ENCODE results near the gene ACSBG1. TPM values are rescaled to one million over a fixed set of nuclear protein-coding genes. Genes with fewer than 3 reads are reported as not detected.

The ACSBG1 gene
- total RNA-seq, 1 donor from 2014 or later: 0.52 TPM

DNA sequence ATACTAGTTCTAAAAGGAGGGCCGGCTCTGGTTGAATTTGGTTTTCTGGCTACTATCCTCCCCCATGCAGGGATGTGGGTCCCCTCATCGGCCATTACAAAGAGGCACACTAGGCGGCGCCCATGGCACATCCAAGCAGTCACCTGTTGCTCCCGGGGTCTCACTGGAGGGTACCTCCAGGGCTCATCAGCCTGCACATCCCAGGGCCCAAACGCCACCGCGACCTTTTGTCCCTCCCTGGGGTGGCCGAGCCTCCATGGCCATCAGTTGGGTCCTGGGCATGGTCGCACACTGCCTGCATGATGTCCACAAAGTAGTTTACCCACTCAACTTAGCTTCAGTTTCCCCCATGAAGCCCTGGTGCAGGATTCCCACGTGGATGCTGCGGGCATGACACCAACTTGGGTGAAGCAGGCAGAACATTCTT lies 56.9 kb downstream of the ACSBG1 start:
- intact Hi-C loops (cut with micrococcal nuclease): loop anchor here (2.0 kb wide), 1 partner anchor 63 kb away; no protein-coding TSS in a partner anchor
- no peak overlapping the region for H3K27ac Mint-ChIP-seq
- no peak for DNase-seq (ENCODE audit: low spot score)
- no peaks in the 10 kb centered on the region for H3K27me3 Mint-ChIP-seq (ENCODE audit: insufficient read depth)
- H3K9me3 Mint-ChIP-seq: no peaks in the 10 kb centered on the region
- H3K36me3 Mint-ChIP-seq (ENCODE audit: low read depth): peaks cover 12% of the 10 kb centered on the region
- H3K4me1 Mint-ChIP-seq (ENCODE audit: low read depth): peaks cover 24% of the 10 kb centered on the region
- H3K4me3 Mint-ChIP-seq: no peak overlapping the region

GRCh38 chr15:78175330-78175729 lies 59.0 kb downstream of the ACSBG1 start:
- peaks cover 38% of the 10 kb centered on the region for H3K4me1 Mint-ChIP-seq (ENCODE audit: low read depth)
- no peaks in the 10 kb centered on the region for H3K27me3 Mint-ChIP-seq (ENCODE audit: insufficient read depth)
- peaks cover 26% of the 10 kb centered on the region for H3K36me3 Mint-ChIP-seq (ENCODE audit: low read depth)
- no peaks in the 10 kb centered on the region for H3K9me3 Mint-ChIP-seq
- peak overlapping the region; percentile 32 for H3K27ac Mint-ChIP-seq
- intact Hi-C loops (cut with micrococcal nuclease): no loop called here
- no peak for DNase-seq (ENCODE audit: low spot score)
- H3K4me3 Mint-ChIP-seq: no peak overlapping the region

- DNase-seq (ENCODE audit: low spot score): no peak
- Mint-ChIP-seq H3K27me3 (ENCODE audit: insufficient read depth) (no peaks in the 10 kb centered on the region), H3K27ac (no peak overlapping the region), H3K4me1 (ENCODE audit: low read depth) (peaks cover 40% of the 10 kb centered on the region), H3K36me3 (ENCODE audit: low read depth) (peaks cover 33% of the 10 kb centered on the region), H3K4me3 (no peak overlapping the region), H3K9me3 (no peaks in the 10 kb centered on the region)
- intact Hi-C loops (cut with micrococcal nuclease): no loop called here
Measured at GRCh38 chr15:78174401-78174800, 60.0 kb downstream of the ACSBG1 start.

DNA sequence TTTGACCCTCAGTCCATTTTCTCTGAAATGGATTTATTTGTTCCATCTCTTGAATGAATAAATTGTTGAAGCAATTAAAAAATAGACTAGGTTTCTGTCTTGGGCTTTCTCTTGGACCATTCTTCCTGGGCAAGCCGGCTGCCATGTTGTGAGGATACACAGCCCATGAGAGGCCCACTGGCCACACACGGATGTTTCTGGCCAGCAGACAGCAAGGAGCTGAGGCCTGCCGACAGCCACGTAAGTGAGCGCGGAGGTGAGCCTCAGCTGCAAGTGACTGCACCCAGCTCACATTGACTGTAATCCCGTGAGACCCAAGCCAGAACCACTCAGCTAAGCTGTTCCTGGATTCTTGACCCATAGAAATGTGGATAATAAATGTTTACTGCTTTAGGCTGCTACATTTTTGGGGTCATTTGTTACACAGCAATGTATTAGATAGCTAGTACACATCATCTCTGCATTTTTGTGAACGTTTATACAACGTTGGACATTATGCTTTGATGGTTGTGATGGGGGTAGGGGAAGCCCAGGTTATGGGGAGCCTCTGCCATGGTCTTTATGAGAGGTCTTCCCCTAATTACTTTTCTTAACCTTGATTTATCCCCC lies 62.4 kb downstream of the ACSBG1 start:
- Mint-ChIP-seq H3K27ac (no peak overlapping the region), H3K27me3 (ENCODE audit: insufficient read depth) (no peaks in the 10 kb centered on the region), H3K4me3 (no peak overlapping the region), H3K36me3 (ENCODE audit: low read depth) (peaks cover 51% of the 10 kb centered on the region), H3K9me3 (no peaks in the 10 kb centered on the region), H3K4me1 (ENCODE audit: low read depth) (peaks cover 61% of the 10 kb centered on the region)
- DNase-seq (ENCODE audit: low spot score): no peak
- intact Hi-C loops (cut with micrococcal nuclease): loop anchor here (1.0 kb wide), 1 partner anchor 54 kb away; no protein-coding TSS in a partner anchor

DNA sequence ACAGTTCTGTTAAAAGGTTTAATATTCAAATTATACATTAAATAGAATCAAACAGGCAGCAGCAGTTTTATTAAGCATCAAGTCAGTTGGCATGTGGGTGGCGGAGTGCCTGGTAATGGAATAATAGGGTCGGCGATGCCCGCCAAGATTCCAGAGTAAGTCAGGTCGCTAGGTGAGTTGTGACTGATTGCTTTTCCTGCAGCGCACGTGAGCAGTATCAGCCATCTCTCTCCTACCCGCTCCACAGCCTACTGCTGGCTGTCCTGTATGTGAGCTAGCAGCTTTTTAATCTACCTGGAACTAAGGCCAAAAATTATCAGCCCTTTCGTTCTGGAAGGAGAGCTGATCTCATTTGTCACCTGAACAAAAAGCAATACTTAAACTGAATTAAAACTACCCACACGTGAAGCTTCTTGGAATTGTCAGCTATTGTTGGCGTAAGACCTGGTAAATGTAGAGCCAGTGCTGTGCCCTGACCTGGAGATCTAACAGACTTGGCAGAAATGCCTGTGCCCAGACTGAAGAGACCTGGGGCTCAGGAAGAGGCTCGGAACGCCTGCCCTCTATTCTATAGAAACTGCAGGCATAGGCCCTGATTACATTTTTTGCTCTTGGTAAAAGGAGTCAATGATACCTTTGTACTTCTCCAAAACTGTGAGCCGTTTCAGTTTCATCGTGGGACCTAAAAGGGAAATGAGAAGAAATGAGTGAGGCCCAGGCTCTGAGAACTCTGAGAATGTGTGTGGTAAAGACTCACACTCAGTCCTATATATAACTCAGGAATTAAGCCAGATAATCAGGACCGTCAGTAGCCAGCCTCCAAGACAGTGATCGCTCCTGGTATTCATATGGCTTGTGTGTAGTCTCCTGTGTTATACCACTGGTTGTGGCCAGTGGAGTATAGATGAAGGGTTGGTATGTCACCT lies 63.3 kb downstream of the ACSBG1 start:
- H3K4me1 Mint-ChIP-seq (ENCODE audit: low read depth): peaks cover 63% of the 10 kb centered on the region

DNA sequence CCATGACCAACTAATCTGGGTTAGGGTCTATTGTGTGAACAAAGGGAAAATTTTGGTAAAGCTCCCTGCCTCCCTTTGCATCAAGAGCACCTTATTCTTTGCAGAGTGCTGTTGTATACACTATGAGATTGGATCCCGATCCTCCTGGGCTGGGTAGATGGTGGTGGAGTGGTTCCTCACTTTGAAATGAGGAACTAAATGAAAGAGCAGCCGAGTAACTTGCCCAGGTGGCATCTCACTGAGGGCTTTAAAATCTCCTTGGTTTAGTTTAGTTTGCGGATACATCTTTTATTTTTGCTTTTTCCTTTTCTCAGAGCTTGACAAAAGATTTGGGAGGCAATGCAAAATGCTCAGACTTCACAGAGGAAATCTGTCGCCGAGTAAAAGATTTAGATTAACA lies 65.8 kb downstream of the ACSBG1 start:
- peaks cover 67% of the 10 kb centered on the region for H3K36me3 Mint-ChIP-seq (ENCODE audit: low read depth)
- intact Hi-C loops (cut with micrococcal nuclease): loop anchor here (5.0 kb wide), 1 partner anchor 36 kb away; the partner anchor contains the start of gene CIB2
- no peak overlapping the region for H3K27ac Mint-ChIP-seq
- H3K4me3 Mint-ChIP-seq: no peak overlapping the region
- no peak for DNase-seq (ENCODE audit: low spot score)
- no peaks in the 10 kb centered on the region for H3K9me3 Mint-ChIP-seq
- H3K27me3 Mint-ChIP-seq (ENCODE audit: insufficient read depth): no peaks in the 10 kb centered on the region
- H3K4me1 Mint-ChIP-seq (ENCODE audit: low read depth): peaks cover 54% of the 10 kb centered on the region

More for the DNA sequence above, 63.3 kb downstream of the ACSBG1 start:
- Mint-ChIP-seq H3K9me3 (no peaks in the 10 kb centered on the region), H3K27me3 (ENCODE audit: insufficient read depth) (no peaks in the 10 kb centered on the region), H3K27ac (peak overlapping the region; percentile 61), H3K4me3 (no peak overlapping the region), H3K36me3 (ENCODE audit: low read depth) (peaks cover 57% of the 10 kb centered on the region)
- DNase-seq (ENCODE audit: low spot score): no peak
- intact Hi-C loops (cut with micrococcal nuclease): loop anchor here (1.0 kb wide), 1 partner anchor 55 kb away; no protein-coding TSS in a partner anchor

DNA sequence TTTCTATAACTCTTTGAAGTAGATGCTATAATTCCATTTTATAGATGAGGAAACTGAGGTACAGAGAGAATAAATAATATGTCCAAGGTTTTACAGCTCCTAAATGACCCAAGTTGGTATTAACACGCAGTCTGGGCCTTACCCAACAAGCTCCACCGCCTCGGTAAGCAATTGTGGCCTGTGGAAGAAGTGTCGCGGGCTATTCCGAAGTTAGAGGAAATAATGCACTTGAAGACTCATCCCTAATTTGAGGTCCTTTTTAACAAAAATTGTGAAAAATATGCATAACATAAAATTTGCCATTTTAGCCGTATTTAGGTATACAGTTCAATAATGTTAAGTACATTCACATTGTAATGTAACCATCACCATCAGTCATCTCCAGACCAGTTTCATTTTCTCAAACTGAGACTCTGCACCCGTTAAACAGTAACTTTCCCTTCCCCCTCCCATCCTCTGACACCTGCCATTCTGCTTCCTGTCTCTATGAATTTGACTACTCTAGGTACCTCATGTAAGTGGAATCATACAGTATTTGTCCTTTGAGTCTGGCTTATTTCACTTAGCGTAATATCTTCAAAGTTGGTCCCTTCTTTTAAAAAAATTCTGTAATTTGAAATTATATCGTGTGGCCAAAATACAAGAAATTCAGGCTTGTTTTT lies 67.0 kb downstream of the ACSBG1 start:
- Mint-ChIP-seq H3K36me3 (ENCODE audit: low read depth) (peaks cover 64% of the 10 kb centered on the region), H3K9me3 (no peaks in the 10 kb centered on the region), H3K4me1 (ENCODE audit: low read depth) (peaks cover 44% of the 10 kb centered on the region), H3K4me3 (peak overlapping the region; percentile 50), H3K27ac (peak overlapping the region; percentile 80), H3K27me3 (ENCODE audit: insufficient read depth) (no peaks in the 10 kb centered on the region)
- intact Hi-C loops (cut with micrococcal nuclease): loop anchor here (1.0 to 5.0 kb wide), 2 partner anchors 18 to 35 kb away; partner anchors contain the start of genes CIB2 and IDH3A
- peak; percentile 48 for DNase-seq (ENCODE audit: low spot score)

GRCh38 chr15:78164010-78164409 lies 70.4 kb downstream of the ACSBG1 start:
- DNase-seq (ENCODE audit: low spot score): no peak
- Mint-ChIP-seq H3K4me3 (no peak overlapping the region), H3K27me3 (ENCODE audit: insufficient read depth) (no peaks in the 10 kb centered on the region), H3K4me1 (ENCODE audit: low read depth) (peaks cover 29% of the 10 kb centered on the region), H3K27ac (no peak overlapping the region), H3K36me3 (ENCODE audit: low read depth) (peaks cover 62% of the 10 kb centered on the region), H3K9me3 (no peaks in the 10 kb centered on the region)
- intact Hi-C loops (cut with micrococcal nuclease): no loop called here

- no peak for DNase-seq (ENCODE audit: low spot score)
- Mint-ChIP-seq H3K36me3 (ENCODE audit: low read depth) (peaks cover 56% of the 10 kb centered on the region), H3K4me3 (peak overlapping the region; percentile 33), H3K27ac (peak overlapping the region; percentile 31), H3K27me3 (ENCODE audit: insufficient read depth) (no peaks in the 10 kb centered on the region), H3K9me3 (no peaks in the 10 kb centered on the region), H3K4me1 (ENCODE audit: low read depth) (peaks cover 13% of the 10 kb centered on the region)
- intact Hi-C loops (cut with micrococcal nuclease): no loop called here
Measured at GRCh38 chr15:78162038-78162437, 72.3 kb downstream of the ACSBG1 start.

GRCh38 chr15:78159395-78159794 lies 75.0 kb downstream of the ACSBG1 start:
- no peak for DNase-seq (ENCODE audit: low spot score)
- Mint-ChIP-seq H3K36me3 (ENCODE audit: low read depth) (peaks cover 53% of the 10 kb centered on the region), H3K9me3 (no peaks in the 10 kb centered on the region), H3K27ac (no peak overlapping the region), H3K27me3 (ENCODE audit: insufficient read depth) (no peaks in the 10 kb centered on the region), H3K4me3 (no peak overlapping the region), H3K4me1 (ENCODE audit: low read depth) (peaks cover 14% of the 10 kb centered on the region)
- intact Hi-C loops (cut with micrococcal nuclease): no loop called here

GRCh38 chr15:78157203-78157602 lies 77.2 kb downstream of the ACSBG1 start:
- DNase-seq (ENCODE audit: low spot score): no peak
- Mint-ChIP-seq H3K27ac (no peak overlapping the region), H3K27me3 (ENCODE audit: insufficient read depth) (no peaks in the 10 kb centered on the region), H3K9me3 (no peaks in the 10 kb centered on the region), H3K4me3 (no peak overlapping the region), H3K36me3 (ENCODE audit: low read depth) (peaks cover 51% of the 10 kb centered on the region), H3K4me1 (ENCODE audit: low read depth) (peaks cover 24% of the 10 kb centered on the region)
- intact Hi-C loops (cut with micrococcal nuclease): no loop called here

GRCh38 chr15:78156653-78157052 lies 77.7 kb downstream of the ACSBG1 start:
- intact Hi-C loops (cut with micrococcal nuclease): no loop called here
- Mint-ChIP-seq H3K4me3 (no peak overlapping the region), H3K36me3 (ENCODE audit: low read depth) (peaks cover 45% of the 10 kb centered on the region), H3K4me1 (ENCODE audit: low read depth) (peaks cover 19% of the 10 kb centered on the region), H3K27me3 (ENCODE audit: insufficient read depth) (no peaks in the 10 kb centered on the region), H3K9me3 (no peaks in the 10 kb centered on the region), H3K27ac (no peak overlapping the region)
- DNase-seq (ENCODE audit: low spot score): no peak

All from activated T-helper 1 cell treated with anti-CD3 and anti-CD28 coated beads, Interleukin-12 subunit alpha, Interleukin-12 subunit beta, Interleukin-2, Interleukin-4 antibody, amounts not matched to agents 30 ng/mL and 10 ng/mL and 1 ng/mL, durations not matched to agents 14 hours and 24 hours and 36 hours (primary cell).